Activated CD8-positive, alpha-beta memory T cell treated with anti-CD3 and anti-CD28 coated beads, Interleukin-2, amount 50 U/mL, for 24 hours (primary cell): Measurements from ENCODE around the gene FAM20B.

Experiments used
- DNase-seq: peaks from one replicate; pipeline ENCODE4 v3.0.0-alpha.2; 2020; ENCODE audit errors: extremely low read depth

The FAM20B gene

DNA sequence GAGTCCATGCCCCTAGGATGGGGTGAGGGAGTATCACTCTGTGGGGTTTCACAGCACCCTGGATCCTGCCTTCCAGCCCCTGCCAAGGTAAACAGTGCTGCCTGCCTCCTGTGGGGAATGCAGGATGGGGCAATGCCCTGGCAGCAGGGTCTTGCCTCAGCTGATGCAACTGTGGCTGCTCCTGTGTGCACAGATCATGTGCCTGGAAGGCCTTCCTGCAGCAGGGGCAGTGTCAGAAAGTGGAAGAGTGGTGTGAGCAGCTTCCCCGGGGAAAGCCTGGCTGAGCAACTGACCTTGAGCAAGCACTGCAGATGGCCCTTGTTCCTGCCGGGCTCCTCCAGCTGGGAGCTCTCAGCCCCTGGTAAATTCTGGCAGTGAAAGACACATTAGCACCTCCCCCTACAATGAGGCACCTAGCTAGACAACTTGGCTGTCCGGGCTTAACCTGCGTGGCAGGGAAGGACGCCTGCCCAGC lies 66.0 kb downstream of the FAM20B start:
- DNase-seq: no peak

DNA sequence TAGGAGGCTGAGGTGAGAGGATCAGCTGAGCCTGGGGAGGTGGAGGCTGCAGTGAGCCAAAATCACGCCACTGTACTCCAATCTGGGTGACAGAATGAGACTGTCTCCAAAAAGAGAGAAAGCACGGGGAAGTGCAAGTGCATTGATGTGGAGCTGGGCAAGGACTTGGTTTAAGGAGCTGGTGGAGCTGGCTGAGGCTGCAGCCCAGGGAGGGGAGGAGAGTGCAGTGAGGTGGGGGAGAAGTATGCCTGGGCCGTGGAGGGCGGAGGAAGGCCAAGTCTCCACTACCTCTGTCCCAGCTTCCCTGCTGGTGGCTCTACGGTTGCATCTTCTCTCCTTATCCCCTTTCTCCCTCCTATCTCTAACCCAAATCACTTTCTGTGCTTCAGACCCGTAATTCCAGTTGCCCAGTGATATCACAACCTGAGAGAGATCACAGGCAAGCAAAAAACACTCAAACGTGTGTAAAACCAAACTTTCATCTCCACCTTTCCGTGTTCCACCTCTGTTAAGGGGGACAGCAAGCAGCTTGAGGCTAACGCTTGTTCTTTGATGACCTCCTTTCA lies 67.3 kb downstream of the FAM20B start:
- DNase-seq: no peak

DNA sequence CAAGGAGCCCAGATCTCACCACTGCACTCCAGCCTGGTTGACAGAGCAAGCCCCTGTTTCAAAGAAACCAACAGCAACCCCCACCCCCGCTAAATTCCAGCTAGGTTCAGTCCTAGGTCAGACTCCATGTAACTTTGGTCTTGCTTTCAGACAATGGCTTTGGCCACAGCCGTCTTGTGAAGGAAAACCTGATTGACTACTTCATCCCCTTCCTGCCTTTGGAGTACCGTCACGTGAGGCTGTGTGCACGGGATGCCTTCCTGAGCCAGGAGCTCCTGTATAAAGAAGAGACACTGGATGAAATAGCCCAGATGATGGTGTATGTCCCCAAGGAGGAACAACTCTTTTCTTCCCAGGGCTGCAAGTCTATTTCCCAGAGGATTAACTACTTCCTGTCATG lies 69.1 kb downstream of the FAM20B start:
- no peak for DNase-seq

DNA sequence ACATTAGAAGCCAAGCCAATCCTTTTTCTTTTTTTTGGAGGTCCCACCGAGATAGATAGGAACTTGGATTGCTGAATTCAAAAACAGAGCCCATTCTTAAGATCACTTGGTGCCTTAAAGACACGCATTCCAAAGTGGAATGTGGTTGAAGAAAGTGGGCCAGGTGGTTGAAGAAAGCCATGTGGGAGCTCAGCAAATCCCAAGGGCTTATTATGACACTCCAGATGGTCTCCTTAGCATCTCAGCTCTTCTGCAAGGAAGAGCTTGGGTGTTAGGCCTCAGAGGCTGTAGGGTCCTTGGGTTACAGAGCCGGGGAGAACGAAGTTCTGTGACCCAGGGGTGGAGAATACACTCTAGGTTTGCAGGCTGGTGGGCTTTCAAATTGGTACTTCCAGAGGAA lies 69.7 kb downstream of the FAM20B start:
- DNase-seq: no peak

DNA sequence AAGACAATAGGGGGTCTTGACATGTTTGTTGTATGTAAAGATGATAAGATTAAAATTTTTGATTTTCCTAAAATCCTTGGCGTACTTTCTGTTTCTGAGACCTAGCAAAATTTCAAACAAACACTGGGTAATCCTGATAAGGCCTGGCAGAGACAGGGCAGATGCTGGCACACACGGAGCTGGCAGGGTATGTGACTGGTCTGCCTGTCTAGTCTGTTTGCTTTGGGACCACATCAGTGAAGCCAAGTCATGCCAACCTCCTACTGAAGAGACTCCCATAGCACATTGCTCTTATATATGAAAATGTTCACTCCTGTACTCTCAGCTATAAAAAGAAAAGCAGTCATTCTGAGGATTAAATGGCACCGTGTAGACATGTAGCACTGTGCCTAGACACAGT lies 70.2 kb downstream of the FAM20B start:
- DNase-seq: no peak

DNA sequence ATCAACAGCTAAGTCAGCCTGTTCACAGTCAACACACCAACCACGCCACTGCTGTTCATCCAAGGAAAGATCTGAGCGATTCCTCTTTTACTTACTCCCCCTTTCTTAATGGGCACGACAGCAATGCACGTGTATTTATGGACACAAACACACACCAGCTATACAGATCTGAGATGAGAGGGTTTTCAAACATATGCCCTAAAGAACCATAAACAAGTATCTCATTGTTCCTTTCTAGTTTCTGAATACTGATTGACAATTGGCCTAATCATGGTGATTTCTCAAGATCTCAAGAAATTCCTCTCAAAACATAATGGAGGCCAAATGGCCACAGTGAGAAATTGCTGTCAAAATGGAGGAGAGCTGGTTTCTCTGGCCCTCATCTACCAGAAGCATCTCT lies 74.2 kb downstream of the FAM20B start:
- no peak for DNase-seq

DNA sequence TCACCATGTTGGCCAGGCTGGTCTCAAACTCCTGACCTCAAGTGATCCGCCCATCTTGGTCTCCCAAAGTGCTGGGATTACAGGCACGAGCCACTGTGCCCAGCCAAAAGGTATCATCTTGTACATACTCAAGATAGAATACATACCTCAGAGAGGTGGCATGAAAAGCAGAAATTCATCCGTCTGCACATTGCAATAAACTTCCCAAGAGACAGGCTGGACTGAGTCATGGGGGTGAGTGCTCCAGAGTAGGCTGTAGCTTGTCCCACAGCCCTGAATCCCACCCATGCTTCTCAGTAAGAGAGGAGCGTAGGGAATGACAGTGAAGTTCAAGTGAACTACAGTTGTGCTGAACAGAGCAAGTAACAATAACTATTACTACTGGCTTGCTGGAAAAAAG lies 75.9 kb downstream of the FAM20B start:
- no peak for DNase-seq

DNA sequence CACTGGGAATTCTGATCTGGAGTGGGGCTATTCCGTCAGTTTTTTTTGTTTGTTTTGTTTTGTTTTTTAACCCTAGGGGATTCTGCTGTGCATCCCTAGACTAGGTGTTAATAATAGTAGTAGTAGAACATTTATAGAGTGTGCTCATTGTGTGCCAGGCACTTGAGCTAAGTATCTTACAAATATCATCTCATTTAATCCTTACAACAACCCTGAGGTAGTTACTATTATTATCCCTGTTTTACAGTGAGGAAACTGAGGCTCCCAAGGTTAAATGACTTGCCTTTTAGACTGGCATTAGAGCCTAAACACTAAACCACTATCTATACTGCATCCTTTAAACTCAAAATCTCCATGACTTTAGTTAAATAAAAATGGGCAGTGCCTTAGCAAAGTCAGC lies 78.3 kb downstream of the FAM20B start:
- DNase-seq: no peak

DNA sequence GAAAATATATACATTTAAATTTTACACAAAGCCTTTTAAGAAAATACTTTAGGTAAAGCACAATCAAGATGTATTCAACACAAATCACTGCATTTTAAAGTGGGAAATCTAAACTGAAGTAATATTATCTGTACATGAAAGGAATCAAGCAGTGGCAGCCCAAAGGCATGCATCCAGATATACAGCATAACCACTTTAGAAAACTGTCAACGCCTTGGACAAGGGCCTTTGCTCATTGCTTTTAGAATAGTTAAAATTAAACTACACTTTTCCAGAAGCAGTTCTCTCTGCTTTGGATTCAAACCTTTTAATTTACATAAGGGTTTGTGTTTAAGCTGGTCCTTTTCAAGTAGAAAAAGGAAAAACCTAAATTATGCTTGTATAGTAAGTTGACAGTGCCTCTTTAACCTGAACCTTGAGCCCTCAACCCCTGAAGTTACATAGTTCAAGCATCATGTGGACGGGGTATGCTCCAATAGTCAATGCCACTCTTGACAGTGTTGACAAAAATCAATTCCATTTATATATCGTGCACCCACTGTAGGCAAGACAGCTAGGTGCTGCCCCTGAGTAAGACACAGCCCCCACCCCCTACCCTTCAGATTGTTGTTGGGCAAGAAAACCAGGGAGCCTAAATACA lies 79.0 kb downstream of the FAM20B start:
- DNase-seq: no peak

DNA sequence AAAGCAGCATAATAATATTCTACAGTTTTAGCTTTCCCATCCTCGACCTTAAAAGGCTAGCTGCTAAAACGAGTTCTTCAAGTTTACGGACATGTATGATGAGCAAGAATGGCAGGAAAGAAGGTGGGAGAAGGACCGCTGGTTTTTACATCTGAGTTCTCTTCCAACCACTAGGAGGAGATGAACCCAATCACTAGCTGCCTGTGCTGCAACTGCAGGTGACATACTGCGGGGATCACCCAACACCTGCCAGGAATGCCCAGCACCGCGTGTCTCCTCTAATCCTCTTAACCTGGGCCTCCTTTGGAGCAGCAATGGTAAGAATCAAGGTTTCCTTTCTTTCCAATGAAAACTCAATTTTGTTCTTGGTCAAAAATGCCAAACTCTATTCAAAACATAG lies 79.7 kb downstream of the FAM20B start:
- DNase-seq: no peak

DNA sequence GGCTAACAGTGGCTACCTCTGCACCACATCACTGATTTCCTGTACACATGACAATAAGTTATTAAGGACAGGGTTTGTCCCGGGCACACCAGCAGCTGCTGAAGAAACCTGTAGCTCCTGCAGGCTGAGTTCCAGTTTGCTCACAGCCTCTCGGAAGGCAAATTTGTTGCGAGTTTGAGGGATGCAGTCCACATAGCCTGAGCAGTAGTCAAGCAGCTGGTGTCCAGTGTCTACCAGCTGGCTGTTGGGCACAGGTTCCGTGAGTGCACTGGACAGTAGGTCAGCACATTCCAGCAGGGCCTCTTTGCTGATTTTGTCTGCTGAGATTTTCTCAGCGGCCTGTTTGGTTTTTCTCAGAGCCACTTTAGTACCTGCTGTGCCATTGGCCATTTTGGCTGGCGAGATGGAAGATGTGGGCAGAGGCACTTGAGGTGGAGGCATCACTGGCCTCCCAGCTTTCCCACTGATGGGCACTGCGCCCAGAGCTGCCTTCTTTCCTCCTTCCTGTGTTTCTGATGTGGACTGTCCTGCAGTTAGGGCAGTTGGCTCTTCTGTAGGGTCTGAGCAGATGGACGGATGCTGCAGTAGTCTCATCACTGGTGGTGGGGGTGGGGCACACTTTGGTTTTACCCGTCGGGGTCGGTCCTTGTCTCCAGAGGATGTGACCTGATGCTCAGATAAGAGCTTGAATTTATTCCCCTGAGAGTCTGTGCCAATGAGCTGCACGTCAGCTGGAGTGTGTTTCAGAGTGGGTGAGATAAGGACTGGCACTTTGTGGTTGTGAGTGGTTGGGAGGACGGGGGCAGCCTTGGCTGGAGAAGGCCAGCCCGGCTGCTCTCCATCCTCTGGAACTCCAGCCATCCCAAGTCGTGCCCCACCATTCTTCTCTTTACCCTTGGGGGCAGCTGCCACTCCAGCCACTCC lies 82.3 kb downstream of the FAM20B start:
- no peak for DNase-seq

DNA sequence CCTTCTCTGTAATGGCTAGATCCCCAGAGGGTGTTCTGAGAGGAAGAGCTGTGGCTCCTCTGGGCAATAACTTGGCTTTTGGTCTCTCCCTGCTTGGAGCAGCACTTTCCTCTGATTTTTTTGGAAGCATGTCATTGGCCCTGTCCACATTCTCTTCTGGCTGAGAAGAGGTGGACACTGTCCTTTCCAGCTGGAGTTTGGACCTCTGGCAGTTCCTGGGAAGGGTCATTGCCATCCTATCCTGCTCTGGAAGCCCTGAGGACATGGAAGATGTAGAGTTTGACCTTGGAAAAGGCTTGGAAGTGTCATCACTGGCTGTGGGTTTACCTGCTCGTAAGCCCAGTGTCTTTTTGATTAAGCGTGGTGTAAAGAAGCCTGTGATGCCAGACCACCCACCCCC lies 83.0 kb downstream of the FAM20B start:
- DNase-seq: no peak

DNA sequence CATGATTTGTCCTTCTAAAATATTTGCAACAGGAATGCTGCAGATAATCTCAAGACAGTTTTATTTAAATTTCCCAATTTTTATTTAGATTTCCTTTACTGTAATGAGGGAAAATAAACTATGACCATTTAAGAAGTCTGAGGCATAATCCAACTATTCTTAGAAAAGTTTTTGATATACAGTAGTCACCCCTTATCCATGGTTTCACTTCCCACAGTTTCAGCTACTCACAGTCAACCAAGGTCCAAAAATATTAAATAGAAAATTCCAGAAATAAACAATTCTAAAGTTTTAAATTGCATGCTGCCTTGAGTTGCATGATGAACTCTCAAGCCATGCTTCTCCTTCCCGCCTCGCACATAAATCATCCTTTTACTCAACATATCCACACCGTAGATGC lies 89.5 kb downstream of the FAM20B start:
- DNase-seq: no peak

DNA sequence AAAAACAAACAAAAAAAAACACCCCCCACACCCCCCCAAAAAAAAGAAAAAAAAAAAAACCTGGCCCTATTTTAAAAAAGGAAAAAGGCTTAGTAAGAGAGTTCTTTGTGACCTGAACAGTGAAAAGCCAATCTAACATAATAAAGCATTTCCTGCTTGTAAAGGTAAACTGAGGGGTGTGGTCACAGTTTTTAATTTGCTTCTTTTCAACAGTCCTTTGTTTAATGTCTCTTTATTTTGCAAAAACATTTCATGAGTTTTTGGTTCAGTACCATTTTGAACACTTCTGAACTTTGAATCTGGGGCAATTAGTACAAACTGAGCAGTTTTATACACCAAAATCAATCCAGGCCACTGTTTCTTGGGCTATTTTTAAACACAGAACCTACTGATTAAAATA lies 93.8 kb downstream of the FAM20B start:
- DNase-seq: no peak

DNA sequence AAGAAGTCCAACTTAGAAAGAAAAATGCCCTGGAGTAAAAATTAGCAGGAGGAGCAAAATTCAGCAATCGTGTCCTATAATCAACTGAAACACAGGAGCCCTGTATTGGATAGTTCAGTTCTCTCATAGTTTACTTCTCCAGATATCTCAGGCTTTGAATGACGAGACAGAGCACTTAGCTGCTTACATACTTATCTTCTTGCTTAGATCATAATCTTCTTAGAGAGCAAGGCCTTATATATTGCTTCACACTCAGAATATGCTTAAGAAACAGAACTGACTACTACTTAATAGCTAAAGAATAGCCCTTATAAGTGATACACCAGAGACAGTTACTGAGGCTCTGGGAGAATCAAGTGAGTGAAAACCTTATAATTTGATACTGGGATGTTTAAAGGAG lies 95.0 kb downstream of the FAM20B start:
- no peak for DNase-seq

DNA sequence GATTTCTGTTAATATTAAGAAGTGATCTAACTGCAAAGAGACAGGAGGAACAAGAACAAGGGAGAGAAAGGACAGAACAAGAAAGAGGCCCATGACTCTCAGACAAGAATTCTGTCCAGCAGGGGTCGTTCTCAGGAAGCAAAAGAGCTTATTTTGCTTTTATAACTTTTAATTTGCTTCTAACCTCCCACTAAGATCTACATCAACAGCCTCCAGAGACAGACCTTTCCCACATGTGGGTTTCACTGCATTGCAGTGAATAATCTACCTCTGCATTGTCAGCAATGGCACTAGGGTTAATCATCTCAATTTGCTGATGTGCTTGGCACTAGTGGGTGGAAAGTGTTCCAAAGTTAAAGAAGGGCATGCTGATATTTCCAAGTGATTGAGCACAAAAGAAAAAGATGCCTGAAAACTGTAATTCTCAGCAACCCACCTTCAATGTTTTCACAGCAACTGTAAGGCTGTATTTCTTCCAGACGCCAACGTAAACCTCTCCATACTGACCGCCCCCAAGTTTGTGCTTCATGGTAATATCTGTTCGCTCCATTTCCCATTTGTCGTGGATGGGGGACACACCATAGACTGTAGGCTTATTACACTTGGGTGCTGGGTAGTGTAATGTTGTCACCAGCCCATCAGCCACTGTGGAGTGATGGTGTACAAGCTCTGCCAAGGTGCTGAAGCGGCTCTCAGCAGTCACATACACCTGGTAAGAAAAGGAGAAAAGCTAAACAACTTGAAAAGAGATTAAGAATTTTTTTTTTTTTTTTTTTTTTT lies 95.7 kb downstream of the FAM20B start:
- no peak for DNase-seq

DNA sequence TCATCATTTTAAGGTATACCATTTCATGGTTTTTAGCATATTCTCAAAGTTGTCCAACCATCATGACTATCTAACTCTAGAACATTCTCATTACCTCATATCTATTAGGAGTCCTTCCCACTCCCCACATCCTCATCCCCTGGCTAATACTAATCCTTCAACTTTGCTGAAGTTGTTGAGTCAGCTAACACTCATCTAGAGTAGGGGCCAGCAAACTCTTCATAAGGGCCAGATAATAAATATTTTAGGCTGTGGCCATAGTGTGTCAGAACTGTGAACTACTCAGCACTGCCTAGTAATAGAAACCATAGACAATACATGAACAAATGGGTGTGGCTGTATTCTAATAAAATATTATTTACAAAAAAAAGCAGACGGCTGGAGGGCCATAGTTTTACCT lies 99.2 kb downstream of the FAM20B start:
- no peak for DNase-seq
